Effector memory CD8-positive, alpha-beta T cell (primary cell): ENCODE data around the gene TCAIM.
"Not testable (repeated sequence)": the region's sequence is repeated elsewhere in the genome, so short reads cannot be mapped to it uniquely, and the experiment has no call there.

ENCODE experiments used
- ATAC-seq: fragments of 150-1000 bp; cut with Tn5 transposase; replicated peaks from 2 replicates; pipeline ENCODE4 v1.10.0; 2021; ENCODE audit warnings: mild to moderate bottlenecking, moderate library complexity
- DNase-seq, 3 experiments: peaks; one replicate each; pipeline ENCODE4 v3.0.0; 2021
- H3K27ac Mint-ChIP-seq, 2 donors: one replicate each; pipeline ENCODE4 v1.8.0; 2022; ENCODE audit warnings: mild to moderate bottlenecking in 2 of 2, mixed read lengths in 2 of 2, moderate library complexity in 2 of 2
- H3K27me3 Mint-ChIP-seq, 2 donors: one replicate each; pipeline ENCODE4 v1.8.0; 2022; ENCODE audit warnings: mixed read lengths in 2 of 2
- H3K36me3 Mint-ChIP-seq: one replicate; pipeline ENCODE4 v1.8.0; 2022; ENCODE audit warnings: mild to moderate bottlenecking, moderate library complexity, mixed read lengths; ENCODE audit not compliant: insufficient read depth
- H3K4me1 Mint-ChIP-seq, 2 donors: one replicate each; pipeline ENCODE4 v1.8.0; 2022; ENCODE audit warnings: low read depth in 2 of 2, mixed read lengths in 2 of 2
- H3K4me3 Mint-ChIP-seq, 2 donors: one replicate each; pipeline ENCODE4 v1.8.0; 2022; ENCODE audit warnings: mild to moderate bottlenecking in 2 of 2, mixed read lengths in 2 of 2, moderate library complexity in 2 of 2
- H3K9me3 Mint-ChIP-seq, 2 donors: one replicate each; pipeline ENCODE4 v1.8.0; 2022; ENCODE audit warnings: mixed read lengths in 2 of 2

TCAIM gene

DNA sequence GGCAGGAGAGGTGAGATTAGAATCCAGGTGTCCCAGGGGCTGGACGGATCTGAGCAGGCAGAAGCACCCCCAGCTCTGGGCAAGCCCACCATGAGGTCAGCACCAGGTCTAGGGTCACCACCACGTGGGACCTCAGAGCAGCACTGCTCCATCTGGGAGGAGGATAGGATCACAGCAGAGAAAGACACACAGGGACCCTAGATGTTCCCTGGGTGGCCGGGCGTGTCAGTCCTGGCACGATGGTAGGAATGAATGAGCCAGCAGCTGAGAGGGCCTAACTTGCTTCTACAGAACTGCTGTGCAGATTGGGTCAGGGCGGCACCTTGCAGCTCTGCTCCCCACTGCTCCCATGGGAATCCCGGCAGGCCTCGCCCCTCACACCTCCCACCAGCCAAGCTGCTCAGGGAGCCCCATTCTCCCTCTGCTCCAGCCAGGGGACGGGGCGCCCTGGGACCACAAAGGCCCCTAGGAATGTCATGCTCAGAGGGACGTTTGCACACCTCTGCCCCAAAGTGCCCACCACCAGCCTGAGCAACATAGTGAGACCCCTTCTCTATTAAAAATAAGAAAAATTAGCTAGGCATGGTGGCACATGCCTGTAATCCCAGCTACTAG is 72.6 kb downstream of the TCAIM start:
- DNase-seq (no peak), ATAC-seq (no peak)
- Mint-ChIP-seq H3K4me3 (no peak overlapping the region), H3K9me3 (no peaks in the 10 kb centered on the region), H3K4me1 (no peaks in the 10 kb centered on the region), H3K27me3 (no peaks in the 10 kb centered on the region), H3K36me3 (no peaks in the 10 kb centered on the region), H3K27ac (no peak overlapping the region)

DNA sequence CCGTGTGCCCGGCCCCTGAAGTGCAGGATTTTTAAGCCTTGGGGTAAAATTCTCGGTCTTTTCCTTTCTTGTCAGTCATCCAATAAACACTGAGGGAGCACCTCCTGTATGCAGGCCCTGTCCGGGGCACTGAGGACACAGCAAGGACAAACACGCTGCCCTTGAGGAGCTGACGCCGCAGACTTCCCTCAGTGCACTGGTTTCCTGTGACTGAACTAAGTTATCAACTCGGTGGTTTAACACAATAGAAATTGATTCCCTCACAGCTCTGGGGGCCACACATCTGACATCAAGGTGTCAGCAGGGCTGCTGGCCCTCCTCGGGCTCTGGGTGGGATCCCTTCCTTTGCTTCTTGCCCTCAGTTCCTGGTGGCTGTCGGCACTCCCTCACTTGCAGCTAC is 73.8 kb downstream of the TCAIM start:
- no peaks in the 10 kb centered on the region for H3K36me3 Mint-ChIP-seq
- H3K27me3 Mint-ChIP-seq: no peaks in the 10 kb centered on the region
- no peaks in the 10 kb centered on the region for H3K4me1 Mint-ChIP-seq

DNA sequence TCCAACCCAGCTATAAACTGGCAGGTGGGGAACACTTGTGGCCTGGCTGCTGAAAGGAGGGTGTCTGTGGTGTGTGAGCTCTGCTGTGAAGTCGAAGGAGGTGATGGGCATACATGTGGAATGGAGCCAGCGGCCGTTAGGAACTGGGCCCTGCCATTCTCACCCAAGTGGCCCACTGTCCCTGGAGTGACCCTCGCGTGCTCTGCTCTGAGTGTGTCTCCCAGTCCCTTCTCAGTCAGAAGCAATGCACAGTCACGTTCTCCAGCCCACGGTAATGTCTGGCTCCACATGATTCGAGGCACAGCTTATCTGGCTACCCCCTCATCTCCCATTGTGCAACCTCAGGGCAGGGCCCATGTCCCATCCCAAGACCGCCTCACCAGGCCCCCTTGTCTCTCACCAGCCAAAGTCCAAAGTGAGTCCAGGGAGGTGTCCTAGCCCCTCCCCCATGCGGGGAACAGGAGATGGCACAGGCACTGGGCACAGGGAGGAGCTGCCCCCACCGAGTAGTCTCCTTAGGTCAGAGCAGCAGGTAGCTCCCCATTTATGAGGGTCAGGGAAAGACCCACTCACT is 76.0 kb downstream of the TCAIM start:
- Mint-ChIP-seq H3K4me1 (no peaks in the 10 kb centered on the region), H3K27me3 (peaks cover 0 to 11% of the 10 kb centered on the region in 2 donors)

More for the DNA sequence above, 73.8 kb downstream of the TCAIM start:
- Mint-ChIP-seq H3K4me3 (no peak overlapping the region), H3K27ac (peak overlapping the region in 1 of 2 donors; percentile 5), H3K9me3 (no peaks in the 10 kb centered on the region)
- DNase-seq (no peak), ATAC-seq (no peak)

GRCh38 chr3:44415421-44415820 is 76.9 kb downstream of the TCAIM start:
- DNase-seq (no peak), ATAC-seq (no peak)
- H3K4me1 Mint-ChIP-seq: no peaks in the 10 kb centered on the region
- no peak overlapping the region for H3K4me3 Mint-ChIP-seq
- peaks cover 0 to 13% of the 10 kb centered on the region in 2 donors for H3K27me3 Mint-ChIP-seq
- no peaks in the 10 kb centered on the region for H3K9me3 Mint-ChIP-seq
- H3K27ac Mint-ChIP-seq: no peak overlapping the region
- no peaks in the 10 kb centered on the region for H3K36me3 Mint-ChIP-seq

More for the DNA sequence above, 76.0 kb downstream of the TCAIM start:
- Mint-ChIP-seq H3K9me3 (no peaks in the 10 kb centered on the region), H3K4me3 (no peak overlapping the region), H3K36me3 (no peaks in the 10 kb centered on the region), H3K27ac (no peak overlapping the region)
- DNase-seq (no peak), ATAC-seq (no peak)

DNA sequence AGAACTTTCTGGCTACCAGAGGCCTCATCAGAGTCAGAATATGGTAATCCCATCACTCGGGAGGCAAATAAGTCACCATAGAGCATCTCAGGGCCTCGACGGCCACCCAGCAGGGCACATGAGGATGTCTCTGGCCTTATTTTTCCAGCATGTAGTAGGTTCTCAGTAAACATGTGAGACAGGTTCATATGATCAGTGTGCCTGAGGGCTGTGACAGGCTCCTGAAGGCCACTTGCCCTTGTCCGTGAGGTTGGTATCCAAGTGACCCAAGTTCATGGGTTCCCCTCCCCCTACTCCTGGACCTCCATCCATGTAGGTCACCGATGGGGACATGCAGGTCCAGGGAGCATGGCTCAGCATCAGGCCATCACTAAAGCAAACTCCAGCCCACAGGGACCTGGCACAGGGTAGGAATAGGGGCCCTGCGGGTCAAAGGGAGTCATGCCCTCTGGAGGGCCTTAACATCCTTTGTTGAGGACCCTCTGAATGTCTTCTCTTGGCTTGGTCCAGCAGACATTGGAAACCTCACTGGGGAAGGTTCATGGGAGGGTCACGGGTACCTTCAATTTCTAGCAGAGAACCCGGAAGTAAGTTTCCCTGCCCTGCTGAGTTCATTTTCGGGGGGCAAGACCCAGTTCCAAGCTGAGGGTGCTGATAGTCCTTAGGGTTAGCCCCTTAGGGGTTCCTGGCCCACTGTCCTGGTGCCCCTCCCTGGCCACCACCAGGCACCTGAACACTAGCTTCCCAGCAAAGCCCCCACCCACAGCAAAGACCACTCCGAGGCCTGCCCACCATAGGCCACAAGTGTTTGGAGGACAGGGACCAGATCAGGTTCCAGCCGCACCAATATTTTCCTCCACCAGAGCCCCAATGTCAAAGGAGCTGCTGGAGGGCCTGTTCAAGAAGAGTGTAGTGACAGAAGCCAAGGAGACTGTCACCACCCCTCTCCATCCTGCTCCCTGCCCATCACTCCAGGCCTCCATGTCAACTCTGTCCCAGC is 77.8 kb downstream of the TCAIM start:
- ATAC-seq: no peak
- no peaks in the 10 kb centered on the region for H3K36me3 Mint-ChIP-seq

GRCh38 chr3:44418118-44418517 is 79.6 kb downstream of the TCAIM start:
- not testable (repeated sequence) for H3K27ac Mint-ChIP-seq, H3K9me3 Mint-ChIP-seq, H3K4me1 Mint-ChIP-seq, ATAC-seq, DNase-seq, H3K36me3 Mint-ChIP-seq, H3K4me3 Mint-ChIP-seq
- peaks cover 6 to 33% of the 10 kb centered on the region in 2 donors for H3K27me3 Mint-ChIP-seq

More for the DNA sequence above, 77.8 kb downstream of the TCAIM start:
- peaks cover 5 to 22% of the 10 kb centered on the region in 2 donors for H3K27me3 Mint-ChIP-seq
- no peak overlapping the region for H3K27ac Mint-ChIP-seq
- DNase-seq: no peak
- no peak overlapping the region for H3K4me3 Mint-ChIP-seq
- no peaks in the 10 kb centered on the region for H3K9me3 Mint-ChIP-seq
- H3K4me1 Mint-ChIP-seq: no peaks in the 10 kb centered on the region

DNA sequence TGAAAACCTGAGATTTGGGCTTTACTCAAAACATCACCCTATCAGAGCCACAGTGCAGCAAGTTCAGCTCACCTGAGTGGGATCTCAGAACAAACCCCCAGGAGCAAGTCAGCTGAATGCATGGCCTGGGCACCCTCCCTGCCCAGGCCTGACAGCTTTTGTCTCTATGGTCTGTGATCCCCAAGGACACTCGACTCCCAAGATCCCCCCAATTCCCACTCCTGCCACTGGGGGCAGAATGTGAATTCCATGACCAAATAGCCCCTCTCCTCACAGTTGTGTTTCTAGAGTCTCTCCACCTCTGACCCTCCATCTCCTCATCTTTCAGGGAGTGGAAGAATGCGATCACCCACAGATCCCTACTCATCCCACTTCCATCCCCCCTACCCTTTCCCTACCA is 80.0 kb downstream of the TCAIM start:
- H3K27me3 Mint-ChIP-seq: peaks cover 8 to 37% of the 10 kb centered on the region in 2 donors
- no peaks in the 10 kb centered on the region for H3K9me3 Mint-ChIP-seq
- no peak overlapping the region for H3K4me3 Mint-ChIP-seq
- H3K27ac Mint-ChIP-seq: no peak overlapping the region
- no peaks in the 10 kb centered on the region for H3K36me3 Mint-ChIP-seq
- no peaks in the 10 kb centered on the region for H3K4me1 Mint-ChIP-seq
- ATAC-seq (no peak), DNase-seq (no peak)

- H3K9me3 Mint-ChIP-seq: no peaks in the 10 kb centered on the region
- no peaks in the 10 kb centered on the region for H3K4me1 Mint-ChIP-seq
- H3K36me3 Mint-ChIP-seq: no peaks in the 10 kb centered on the region
- no peak overlapping the region for H3K27ac Mint-ChIP-seq
- ATAC-seq: no peak
- H3K4me3 Mint-ChIP-seq: no peak overlapping the region
- DNase-seq: no peak
- H3K27me3 Mint-ChIP-seq: peaks cover 15 to 45% of the 10 kb centered on the region in 2 donors
Measured at GRCh38 chr3:44419116-44419922, 80.8 kb downstream of the TCAIM start.

- H3K4me1 Mint-ChIP-seq: no peaks in the 10 kb centered on the region
- H3K9me3 Mint-ChIP-seq: no peaks in the 10 kb centered on the region
- DNase-seq (no peak), ATAC-seq (no peak)
- H3K27ac Mint-ChIP-seq: no peak overlapping the region
- no peak overlapping the region for H3K4me3 Mint-ChIP-seq
- no peaks in the 10 kb centered on the region for H3K36me3 Mint-ChIP-seq
- peaks cover 23 to 52% of the 10 kb centered on the region in 2 donors for H3K27me3 Mint-ChIP-seq
Measured at GRCh38 chr3:44419923-44420650, 81.5 kb downstream of the TCAIM start.

GRCh38 chr3:44420676-44421075 is 82.1 kb downstream of the TCAIM start:
- ATAC-seq: no peak
- DNase-seq: no peak
- no peaks in the 10 kb centered on the region for H3K36me3 Mint-ChIP-seq
- peak overlapping the region in 1 of 2 donors; percentile 16 for H3K27ac Mint-ChIP-seq
- no peaks in the 10 kb centered on the region for H3K9me3 Mint-ChIP-seq
- no peak overlapping the region for H3K4me3 Mint-ChIP-seq
- peaks cover 24 to 55% of the 10 kb centered on the region in 2 donors for H3K27me3 Mint-ChIP-seq
- H3K4me1 Mint-ChIP-seq: no peaks in the 10 kb centered on the region

DNA sequence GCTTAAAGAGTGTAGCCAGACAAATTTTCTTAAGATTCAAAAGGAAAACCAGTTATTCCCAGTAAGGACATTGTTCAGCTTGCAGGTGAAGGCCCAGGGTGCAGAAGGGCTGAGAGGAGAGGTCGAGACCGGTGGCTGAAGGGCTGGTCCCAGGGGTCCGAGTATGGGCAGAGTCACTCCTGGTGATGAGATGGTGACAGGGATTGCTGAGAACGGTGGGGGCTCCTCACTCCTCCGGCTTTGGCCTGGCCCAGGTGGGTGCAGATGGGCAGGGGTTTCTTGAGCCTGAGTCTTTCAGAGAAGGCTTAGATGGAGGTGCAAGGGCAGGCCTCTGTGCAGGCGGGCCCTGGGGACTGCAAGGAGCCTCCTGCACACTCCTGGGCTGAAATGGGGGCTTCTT is 82.7 kb downstream of the TCAIM start:
- peak overlapping the region in 1 of 2 donors; percentile 16 for H3K27ac Mint-ChIP-seq
- no peaks in the 10 kb centered on the region for H3K9me3 Mint-ChIP-seq
- peaks cover 26 to 55% of the 10 kb centered on the region in 2 donors for H3K27me3 Mint-ChIP-seq
- DNase-seq: no peak
- ATAC-seq: no peak
- H3K4me1 Mint-ChIP-seq: no peaks in the 10 kb centered on the region
- H3K36me3 Mint-ChIP-seq: no peaks in the 10 kb centered on the region
- no peak overlapping the region for H3K4me3 Mint-ChIP-seq

- H3K4me1 Mint-ChIP-seq: no peaks in the 10 kb centered on the region
- peak overlapping the region in 1 of 2 donors; percentile 44 for H3K27ac Mint-ChIP-seq
Measured at GRCh38 chr3:44424758-44425157, 86.2 kb downstream of the TCAIM start.

More at GRCh38 chr3:44424758-44425157, 86.2 kb downstream of the TCAIM start:
- ATAC-seq (no peak), DNase-seq (no peak)
- H3K27me3 Mint-ChIP-seq: peaks cover 29 to 44% of the 10 kb centered on the region in 2 donors
- no peak overlapping the region for H3K4me3 Mint-ChIP-seq
- H3K9me3 Mint-ChIP-seq: no peaks in the 10 kb centered on the region
- H3K36me3 Mint-ChIP-seq: no peaks in the 10 kb centered on the region
